HepG2 (cell line): ENCODE measurements around the gene DNAJA3.

Experiments used
- ARNT2 ChIP-seq: sonication (generic); formaldehyde crosslinking; IDR thresholded peaks from 2 replicates; pipeline ENCODE4 v1.8.0; 2022; ENCODE audit warnings: mild to moderate bottlenecking, low read depth, missing genetic modification reagents, moderate library complexity
- BORCS8-MEF2B ChIP-seq: sonication (generic); formaldehyde crosslinking; IDR thresholded peaks from 2 replicates; pipeline ENCODE4 v1.8.0; 2022; ENCODE audit warnings: mild to moderate bottlenecking, missing genetic modification reagents
- CTCF ChIP-seq: sonication (generic); formaldehyde crosslinking; IDR thresholded peaks from 2 replicates; pipeline ENCODE4 v1.5.0; 2020; ENCODE audit warnings: mild to moderate bottlenecking, missing genetic modification reagents, moderate library complexity
- HDAC1 ChIP-seq: sonication (generic); formaldehyde crosslinking; IDR thresholded peaks from 2 replicates; pipeline ENCODE4 v1.5.1; 2020; ENCODE audit warnings: mild to moderate bottlenecking, missing genetic modification reagents
- MAX ChIP-seq: IDR thresholded peaks from 2 replicates; pipeline ENCODE4 v1.6.1; 2012; ENCODE audit warnings: inconsistent platforms
- MXI1 ChIP-seq: IDR thresholded peaks from 3 replicates; pipeline ENCODE4 v1.6.1; 2012; ENCODE audit warnings: low read depth, low read length, inconsistent platforms, borderline replicate concordance
- POLR2A ChIP-seq, 2 experiments: IDR thresholded peaks; 2 replicates each; pipeline ENCODE4 v1.6.1; 2011; ENCODE audit warnings: low read depth in 2 of 2, low read length in 2 of 2, mild to moderate bottlenecking in 1 of 2, moderate library complexity in 1 of 2; ENCODE audit not compliant: insufficient read depth in 1 of 2
- SMC3 ChIP-seq: IDR thresholded peaks from 2 replicates; pipeline ENCODE4 v1.6.1; 2011; ENCODE audit warnings: low read length, improper control_type of control experiment
- ZNF781 ChIP-seq: sonication (generic); formaldehyde crosslinking; IDR thresholded peaks from 2 replicates; pipeline ENCODE4 v1.5.1; 2020; ENCODE audit warnings: borderline replicate concordance, mild to moderate bottlenecking, missing genetic modification reagents; ENCODE audit errors: not compliant biosample characterization
- TF ChIP-seq, protein P1 (sequence below): sonication (generic); formaldehyde crosslinking; IDR thresholded peaks from 2 replicates; pipeline ENCODE4 v1.4.0; 2020; ENCODE audit warnings: mild to moderate bottlenecking, missing genetic modification reagents
- TF ChIP-seq, protein P2 (sequence below): sonication (generic); formaldehyde crosslinking; IDR thresholded peaks from 2 replicates; pipeline ENCODE4 v1.8.0; 2022; ENCODE audit warnings: low read depth, missing genetic modification reagents
- TF ChIP-seq, protein P3 (sequence below): sonication (generic); formaldehyde crosslinking; IDR thresholded peaks from 2 replicates; pipeline ENCODE4 v1.4.0; 2020; ENCODE audit warnings: missing genetic modification reagents

- TF ChIP-seq MXI1 (no peak), SMC3 (no peak), ARNT2 (CRISPR knock-in tag) (no peak), HDAC1 (no peak), ZNF781 (no peak), CTCF (no peak), BORCS8-MEF2B (no peak), MAX (no peak), POLR2A (IDR thresholded peaks at IDR 0.05; ENCODE audit: insufficient read depth in 1 of 2, low read depth in 2 of 2, low read length in 2 of 2) (no peak)
- TF ChIP-seq, protein P1, sequence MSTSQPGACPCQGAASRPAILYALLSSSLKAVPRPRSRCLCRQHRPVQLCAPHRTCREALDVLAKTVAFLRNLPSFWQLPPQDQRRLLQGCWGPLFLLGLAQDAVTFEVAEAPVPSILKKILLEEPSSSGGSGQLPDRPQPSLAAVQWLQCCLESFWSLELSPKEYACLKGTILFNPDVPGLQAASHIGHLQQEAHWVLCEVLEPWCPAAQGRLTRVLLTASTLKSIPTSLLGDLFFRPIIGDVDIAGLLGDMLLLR (CRISPR knock-in tag), result no peak
- TF ChIP-seq, protein P2, sequence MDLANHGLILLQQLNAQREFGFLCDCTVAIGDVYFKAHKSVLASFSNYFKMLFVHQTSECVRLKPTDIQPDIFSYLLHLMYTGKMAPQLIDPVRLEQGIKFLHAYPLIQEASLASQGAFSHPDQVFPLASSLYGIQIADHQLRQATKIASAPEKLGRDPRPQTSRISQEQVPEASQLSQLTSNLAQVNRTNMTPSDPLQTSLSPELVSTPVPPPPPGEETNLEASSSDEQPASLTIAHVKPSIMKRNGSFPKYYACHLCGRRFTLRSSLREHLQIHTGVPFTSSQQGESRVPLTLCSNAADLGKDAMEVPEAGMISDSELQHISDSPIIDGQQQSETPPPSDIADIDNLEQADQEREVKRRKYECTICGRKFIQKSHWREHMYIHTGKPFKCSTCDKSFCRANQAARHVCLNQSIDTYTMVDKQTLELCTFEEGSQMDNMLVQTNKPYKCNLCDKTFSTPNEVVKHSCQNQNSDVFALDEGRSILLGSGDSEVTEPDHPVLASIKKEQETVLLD, result no peak
- TF ChIP-seq, protein P3, sequence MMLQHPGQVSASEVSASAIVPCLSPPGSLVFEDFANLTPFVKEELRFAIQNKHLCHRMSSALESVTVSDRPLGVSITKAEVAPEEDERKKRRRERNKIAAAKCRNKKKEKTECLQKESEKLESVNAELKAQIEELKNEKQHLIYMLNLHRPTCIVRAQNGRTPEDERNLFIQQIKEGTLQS (CRISPR knock-in tag), result no peak
Measured at GRCh38 chr16:4498546-4499195, 73.0 kb downstream of the DNAJA3 start.
